ENCODE results near the gene MTMR2.

- TF ChIP-seq, protein P1, sequence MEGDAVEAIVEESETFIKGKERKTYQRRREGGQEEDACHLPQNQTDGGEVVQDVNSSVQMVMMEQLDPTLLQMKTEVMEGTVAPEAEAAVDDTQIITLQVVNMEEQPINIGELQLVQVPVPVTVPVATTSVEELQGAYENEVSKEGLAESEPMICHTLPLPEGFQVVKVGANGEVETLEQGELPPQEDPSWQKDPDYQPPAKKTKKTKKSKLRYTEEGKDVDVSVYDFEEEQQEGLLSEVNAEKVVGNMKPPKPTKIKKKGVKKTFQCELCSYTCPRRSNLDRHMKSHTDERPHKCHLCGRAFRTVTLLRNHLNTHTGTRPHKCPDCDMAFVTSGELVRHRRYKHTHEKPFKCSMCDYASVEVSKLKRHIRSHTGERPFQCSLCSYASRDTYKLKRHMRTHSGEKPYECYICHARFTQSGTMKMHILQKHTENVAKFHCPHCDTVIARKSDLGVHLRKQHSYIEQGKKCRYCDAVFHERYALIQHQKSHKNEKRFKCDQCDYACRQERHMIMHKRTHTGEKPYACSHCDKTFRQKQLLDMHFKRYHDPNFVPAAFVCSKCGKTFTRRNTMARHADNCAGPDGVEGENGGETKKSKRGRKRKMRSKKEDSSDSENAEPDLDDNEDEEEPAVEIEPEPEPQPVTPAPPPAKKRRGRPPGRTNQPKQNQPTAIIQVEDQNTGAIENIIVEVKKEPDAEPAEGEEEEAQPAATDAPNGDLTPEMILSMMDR (IDR thresholded peaks at IDR 0.05 in 2 of 3, conservative IDR thresholded peaks at IDR 0.05 in 1 of 3; ENCODE audit: borderline replicate concordance in 1 of 3, insufficient read depth in 1 of 3, low read depth in 2 of 3, low read length in 2 of 3): no peak
- TF ChIP-seq POLR2AphosphoS5 (IDR thresholded peaks at IDR 0.05; ENCODE audit: low read depth, low read length): no peak
These were observed 7.9 kb downstream of the MTMR2 start for GRCh38 chr11:95916049-95916448.
